HG02623 (cell line): Measurements from ENCODE around the gene SLC39A13.

Source experiments
- ATAC-seq: cut with Tn5 transposase; IDR thresholded peaks from one replicate; pipeline ENCODE4 v1.9.1; 2021; ENCODE audit warnings: moderate library complexity; ENCODE audit not compliant: unreplicated experiment

SLC39A13 gene

DNA sequence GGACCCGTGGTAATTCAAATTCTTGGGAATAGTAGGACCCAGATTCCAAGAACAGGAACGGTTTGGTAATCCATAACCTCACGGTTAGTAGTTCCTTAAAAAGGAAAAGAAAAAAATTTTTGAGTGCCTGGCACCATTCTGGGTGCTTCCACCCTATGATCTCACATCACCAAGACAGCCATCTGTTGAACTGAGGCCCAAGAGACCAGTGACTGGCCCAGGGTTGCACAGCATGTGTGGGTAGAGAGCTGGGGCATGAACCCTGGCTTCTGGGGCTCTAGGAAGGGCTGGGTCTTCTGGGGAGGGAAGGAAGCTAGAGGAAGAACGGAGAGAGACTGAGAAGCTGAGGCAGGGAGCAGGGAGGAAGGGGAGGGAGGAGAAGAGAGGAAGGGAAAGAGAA lies 25.3 kb upstream of the SLC39A13 start:
- ATAC-seq: no peak

DNA sequence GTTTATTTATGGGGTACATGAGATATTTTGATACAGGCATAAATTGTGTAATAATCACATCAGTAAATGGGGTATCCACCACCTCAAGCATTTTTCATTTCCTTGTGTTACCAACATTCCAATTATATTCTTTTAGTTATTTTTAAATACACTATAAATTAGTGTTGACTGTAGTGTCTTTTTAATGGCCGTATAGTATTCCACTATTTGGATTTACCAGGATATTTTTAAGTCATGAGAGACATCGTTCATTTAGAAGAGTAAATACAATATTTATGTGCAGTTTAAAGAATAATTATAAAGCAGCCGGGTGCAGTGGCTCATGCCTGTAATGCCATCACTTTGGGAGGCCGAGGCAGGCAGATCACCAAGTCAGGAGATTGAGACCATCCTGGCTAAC lies 23.9 kb upstream of the SLC39A13 start:
- no peak for ATAC-seq

DNA sequence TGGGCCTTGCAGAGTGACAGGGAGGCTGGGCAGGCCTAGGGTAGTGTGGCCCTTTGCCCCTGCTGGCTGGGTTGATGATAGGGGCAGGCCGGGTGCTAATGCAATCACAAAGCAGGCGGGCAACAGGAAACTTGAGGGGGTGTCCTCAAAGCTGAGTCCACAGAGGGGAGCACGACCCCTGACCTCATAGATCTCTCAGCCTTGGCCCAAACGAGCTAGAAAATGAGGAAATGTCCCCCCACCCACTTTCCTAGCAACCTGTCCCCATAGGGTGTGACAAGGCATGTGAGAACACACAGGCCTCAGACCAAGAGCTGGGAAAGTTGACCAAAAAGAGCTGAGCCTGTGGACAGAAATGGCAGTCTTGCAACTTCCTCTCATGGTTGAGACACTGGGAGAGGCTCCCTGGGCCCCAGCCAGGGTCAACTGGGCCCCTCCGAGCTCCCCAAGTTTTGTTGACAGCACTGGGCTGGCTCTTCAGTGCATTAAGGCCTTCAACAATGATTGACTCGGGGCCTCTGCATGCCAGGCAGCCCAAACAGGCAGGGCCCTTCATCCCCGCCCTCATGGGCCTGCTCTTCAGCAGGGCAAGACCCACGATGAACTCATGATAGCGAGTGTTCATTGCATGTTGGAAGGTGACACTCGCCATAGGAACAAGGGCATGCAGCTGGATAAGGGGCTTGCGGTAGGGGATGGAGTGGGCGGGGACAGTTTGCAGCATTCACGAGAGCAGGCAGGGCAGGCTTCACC lies 20.3 kb upstream of the SLC39A13 start:
- ATAC-seq: no peak

DNA sequence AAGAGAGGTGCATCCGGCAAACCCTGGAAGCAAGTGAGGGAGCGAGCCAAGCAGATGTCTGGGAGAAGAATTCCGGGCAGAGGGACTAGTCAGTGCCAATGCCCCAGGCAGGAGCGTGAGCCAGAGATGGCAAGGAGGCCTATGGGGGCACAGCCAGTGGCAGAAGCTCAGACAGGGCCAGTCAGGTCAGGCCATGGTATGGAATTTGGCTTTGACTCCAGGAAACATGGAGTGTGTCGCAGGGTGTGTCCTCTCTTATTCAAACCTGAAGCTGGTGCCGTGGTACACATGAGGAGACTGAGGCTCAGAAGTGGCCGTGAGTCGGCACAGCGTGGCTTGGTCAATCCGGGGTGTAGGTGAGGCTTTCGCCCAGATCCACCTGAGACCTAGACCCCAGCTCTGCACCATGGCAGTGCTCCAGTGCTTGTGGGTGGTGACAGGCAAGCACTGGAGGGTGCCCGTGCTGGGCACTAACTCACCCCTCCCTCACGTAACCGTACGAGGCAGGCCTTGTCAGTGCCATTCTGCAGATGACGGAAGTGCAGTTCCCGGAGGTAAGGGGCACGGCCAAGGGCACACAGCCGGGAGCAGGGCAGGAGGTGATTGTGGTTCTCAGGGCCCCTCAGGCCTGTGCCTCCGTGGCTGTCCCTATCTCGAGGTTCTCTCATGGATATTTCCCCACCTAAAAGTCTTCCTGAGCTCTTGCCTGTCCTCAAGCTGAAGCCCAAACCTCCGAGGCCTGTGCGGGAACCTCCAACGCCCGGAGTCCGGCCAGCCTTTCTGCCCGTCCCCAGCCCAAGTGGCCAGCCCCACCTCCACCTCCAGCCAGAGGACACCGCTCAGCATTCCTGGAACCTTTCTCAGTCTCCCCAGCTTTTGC lies 19.5 kb upstream of the SLC39A13 start:
- no peak for ATAC-seq

DNA sequence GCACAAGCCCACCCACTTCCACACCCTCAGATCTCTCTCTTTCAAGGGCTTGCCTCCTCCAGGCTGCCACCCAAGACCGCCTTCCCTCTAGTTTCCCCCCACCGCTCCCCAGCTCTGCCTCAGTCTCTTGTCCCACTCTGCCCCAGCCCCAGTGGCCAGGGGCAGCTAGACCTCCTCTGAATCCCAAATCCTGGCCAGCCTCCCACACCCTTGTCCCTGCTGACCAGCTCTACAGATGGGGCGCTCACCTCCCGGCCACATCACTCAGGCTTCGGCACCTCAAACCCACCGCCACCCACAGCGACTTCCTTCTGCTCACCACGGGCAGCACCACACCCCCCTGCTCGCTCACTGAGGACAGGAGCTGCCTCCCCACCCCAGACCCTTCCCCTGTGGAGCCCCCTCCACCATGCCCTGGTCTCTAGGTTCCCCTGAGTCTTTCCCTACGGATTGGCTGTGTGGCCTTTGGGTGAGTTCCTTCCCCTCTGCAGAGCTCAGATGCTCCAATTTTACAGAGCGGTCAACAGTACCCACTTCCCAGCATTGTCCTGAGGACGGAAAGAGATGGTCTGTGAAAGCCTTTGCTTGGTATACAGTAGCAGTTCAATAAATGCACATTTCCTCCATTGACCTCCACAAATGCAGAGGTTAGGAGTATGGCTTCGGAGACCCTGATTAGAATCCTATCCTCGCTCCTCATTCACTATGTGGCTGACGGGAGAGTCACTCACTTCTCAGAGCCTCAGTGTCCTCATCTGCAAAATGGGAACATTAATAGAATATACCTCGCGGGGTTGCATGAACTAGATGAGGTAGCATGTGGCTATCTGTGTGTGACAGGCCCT lies 18.6 kb upstream of the SLC39A13 start:
- ATAC-seq: no peak

DNA sequence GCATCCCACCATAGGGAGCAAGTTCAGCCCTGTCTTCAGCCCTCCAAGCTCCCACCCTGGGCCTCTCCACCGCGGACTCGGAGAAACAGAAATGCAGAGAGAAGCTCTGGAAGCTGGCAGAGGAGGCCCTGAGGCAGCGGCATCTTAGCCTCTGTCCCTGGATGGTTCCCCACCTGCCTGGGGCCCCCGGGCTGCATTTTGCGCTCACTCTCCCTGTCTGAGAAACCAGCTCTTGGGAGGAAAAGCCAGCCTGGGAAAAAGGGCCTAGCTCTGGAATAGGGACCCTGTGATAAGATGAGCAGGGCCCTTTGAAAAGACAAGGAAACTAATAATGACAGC lies 18.0 kb upstream of the SLC39A13 start:
- no peak for ATAC-seq

DNA sequence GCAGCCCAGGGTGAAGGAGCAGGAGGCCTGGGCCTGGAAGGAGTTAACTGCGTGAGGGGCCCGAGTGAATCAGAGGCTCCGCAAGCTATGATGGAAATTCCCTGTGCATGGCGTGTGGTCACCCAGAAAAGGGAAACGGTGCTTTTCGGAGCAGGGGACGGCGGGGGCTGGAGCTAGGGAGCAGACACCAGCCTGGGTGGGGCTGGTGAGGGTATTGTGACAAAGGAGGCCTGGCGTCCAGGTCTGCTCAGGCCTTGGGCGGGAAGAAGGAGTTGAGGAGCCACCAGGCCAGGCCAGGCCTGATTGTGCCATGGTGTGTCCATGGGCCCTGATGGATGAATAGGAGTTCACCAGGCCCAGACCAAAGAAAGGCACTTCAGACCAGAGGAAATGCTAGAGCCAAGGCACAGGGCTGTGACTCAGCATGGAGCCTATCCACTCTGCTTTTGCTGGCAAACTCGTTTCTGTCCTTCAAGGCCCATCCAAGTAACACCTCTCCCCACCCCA lies 17.3 kb upstream of the SLC39A13 start:
- ATAC-seq: no peak

DNA sequence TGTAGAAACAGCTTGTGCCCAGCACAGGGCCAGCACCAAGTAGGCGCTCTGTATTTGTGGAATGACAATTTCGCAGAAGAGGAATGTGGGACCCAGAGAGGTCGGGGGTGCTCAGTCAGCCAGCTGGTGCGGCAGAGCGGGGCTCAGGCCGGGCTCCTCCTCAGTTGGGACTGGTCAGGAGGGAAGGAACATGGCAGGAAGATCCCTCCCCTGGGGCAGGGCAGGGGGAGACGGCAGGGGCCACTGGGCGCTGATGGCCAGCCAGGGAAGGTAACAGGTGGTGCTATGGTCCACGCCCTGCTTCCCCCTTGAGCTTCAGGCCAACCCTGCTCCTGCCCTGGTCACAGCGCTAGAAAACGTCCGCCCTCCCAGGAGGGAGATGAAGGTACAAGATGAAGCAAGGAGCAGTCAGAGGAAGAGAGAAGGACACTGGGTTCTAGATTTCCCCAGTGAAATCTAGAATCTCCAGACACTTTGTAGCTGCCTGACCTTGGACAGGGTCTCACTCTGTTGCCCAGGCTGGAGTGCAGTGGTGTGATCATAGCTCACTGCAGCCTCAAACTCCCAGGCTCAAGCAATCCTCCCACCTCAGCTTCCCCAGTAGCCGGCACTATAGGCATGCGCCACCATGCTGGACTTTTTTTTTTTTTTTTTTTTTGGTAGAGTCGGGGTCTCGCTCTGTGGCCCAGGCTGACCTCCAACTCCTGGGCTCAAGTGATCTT lies 16.5 kb upstream of the SLC39A13 start:
- no peak for ATAC-seq

DNA sequence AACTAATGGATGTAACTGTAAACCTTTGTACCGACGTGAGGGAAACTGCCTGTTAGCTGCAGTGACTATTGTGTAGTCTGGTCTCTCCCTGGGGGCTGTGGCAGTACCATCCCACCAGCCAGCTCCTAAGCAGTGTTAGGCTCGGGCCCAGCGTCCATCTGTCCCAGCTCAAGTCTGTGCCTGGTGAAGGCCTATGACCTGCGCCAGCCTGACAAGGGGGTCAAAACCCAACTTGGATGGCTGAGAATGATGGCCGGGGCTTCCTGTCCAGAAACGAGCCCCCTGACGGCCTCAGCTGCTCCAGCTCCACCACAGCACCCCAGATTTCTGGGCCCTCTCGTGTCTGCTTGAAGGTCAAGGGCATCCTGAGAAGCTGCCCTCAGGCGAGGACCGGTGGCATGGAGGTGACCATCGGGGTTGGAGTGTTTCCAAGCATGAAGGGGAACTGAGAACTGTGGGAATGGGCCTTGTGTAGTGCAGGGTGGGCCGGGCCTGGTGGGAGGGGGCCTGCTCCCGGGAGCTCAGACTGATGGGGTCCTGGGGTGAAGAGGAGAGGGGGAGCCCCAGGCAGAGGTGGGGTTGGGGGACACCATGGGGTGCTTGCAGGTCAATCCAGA lies 15.7 kb upstream of the SLC39A13 start:
- ATAC-seq: no peak

DNA sequence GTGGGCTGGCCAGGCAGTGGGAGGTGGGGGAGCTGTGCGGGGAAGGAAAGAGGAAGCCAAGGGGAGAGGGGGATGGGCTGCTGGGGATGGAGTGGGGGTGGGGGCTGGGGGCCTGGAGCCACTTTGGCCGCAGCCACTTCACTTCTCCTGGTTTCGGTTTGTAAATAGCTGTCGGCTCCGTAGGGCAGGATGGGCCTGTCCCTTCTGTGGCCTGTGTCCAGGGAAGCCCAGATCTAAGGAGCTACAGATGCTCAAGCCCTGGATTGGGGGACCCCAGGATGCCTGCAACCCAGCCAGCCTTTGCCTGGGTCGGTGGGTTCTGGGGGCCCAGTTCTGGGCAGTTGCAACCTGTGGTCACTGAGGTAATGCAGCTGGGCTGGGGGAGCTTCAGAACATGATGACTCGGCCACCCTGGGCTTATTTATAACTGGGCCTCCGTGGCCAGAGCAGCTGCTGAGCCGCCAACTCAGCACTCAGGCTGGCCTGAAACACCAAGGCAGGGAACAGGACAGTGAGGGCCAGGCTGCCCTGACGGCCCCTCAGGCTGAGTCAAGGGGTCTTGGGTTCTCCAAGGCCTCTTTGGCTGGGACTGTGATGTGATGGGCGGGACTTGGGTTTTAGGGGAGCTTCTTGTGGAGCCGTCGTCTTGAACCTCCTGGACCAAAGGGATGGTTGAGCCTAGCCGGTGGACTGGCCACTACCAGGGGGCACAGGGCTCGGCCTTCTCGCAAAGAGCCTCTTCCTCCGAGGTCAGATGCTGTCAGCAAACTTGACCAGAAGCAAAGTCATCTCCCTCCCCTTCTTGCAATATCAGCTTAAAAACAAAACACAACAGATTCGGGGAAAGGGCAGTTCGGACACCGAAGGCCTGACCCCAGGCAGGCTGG lies 15.0 kb upstream of the SLC39A13 start:
- ATAC-seq: no peak

DNA sequence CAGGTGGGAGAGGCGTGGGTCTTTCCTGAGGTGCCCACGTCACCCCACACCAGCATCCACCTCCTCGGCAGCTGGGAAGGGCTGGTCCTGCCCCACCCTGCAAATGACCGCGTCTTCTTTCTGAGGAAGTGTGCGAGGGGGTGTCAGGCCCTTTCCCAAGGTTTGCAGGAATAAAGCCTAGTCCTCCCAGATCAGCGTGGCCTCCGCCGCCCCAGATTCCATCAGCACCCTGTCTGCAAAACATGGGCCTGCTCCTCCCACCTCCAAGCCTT lies 14.4 kb upstream of the SLC39A13 start:
- ATAC-seq: no peak

DNA sequence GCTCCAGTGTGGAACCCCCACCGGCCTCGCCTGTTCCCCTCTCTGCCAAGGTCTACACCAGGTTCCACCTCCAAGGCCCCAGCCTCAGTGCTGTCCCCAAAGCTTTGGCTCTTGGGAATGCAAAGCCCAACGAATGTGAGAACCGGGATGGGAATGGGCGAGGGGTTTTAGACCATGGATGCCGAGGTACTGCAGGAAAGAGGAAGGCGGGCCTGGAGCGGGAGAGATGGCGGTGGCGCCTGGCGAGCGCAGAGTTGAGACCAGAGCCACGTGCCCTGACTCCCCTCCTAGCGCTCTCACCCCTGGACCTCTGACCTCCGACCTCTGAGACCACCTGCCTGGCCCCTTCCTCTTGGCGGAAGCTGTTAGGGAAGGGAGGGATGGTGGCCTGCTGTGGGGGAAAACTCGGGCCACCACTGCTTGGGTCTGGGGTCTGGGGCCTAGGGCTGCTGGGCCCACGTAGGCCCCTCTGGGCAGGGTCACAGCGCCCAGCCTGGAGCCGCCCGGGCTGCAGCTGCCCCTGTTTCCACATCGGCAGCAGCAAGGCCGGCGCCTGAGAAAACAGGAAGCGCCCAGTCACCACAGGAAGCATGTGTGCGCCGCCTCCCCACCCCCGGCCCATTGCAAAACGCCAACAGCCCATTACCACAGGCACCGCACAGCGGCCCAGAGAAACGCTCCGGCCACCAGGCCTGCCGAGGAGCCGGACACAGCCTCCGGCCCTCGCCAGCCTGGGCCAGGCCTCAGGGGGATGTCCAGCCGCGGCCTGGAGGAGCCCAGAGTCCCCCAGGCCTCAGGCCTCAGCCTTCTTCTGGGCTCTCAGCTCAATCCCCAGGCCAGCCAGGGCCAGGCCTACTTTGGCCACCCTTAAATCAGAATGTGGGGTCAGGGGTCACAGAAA lies 13.8 kb upstream of the SLC39A13 start:
- ATAC-seq: no peak

DNA sequence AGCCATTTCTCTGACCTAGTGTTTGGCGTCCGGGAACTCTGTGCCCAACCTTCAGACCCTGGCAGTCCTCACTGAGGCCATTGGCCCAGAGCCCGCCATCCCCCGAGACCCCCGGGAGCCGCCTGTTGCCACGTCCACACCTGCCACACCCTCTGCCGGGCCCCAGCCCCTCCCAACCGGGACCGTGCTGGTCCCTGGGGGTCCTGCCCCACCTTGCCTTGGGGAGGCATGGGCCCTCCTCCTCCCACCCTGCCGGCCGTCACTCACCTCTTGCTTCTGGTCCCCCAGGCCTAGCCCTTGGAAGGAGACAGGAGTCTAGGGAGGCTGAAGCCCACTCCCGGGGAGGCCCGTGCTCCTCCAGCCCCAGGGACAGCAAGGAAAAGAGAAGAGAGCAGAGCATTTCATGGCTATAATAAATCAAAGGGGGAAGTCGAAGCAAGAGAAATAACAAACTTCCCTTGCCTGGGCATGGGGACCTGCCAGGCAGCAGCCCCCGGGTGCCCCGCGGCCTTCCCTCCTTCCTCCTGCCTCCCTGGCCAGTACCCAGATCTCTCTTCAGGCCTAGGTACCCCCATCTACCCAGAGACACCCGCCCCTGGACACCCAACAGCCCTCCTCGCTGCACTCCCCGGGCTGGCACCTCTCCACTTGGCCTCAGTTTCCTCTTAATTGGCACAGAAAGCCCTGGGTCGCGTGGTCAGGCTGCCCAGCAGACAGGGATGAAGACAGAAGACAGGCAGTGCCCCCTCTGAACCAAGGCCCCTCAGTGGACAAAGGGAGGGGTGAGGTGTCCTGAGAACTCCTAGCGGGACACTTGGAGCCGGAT lies 13.0 kb upstream of the SLC39A13 start:
- no peak for ATAC-seq

DNA sequence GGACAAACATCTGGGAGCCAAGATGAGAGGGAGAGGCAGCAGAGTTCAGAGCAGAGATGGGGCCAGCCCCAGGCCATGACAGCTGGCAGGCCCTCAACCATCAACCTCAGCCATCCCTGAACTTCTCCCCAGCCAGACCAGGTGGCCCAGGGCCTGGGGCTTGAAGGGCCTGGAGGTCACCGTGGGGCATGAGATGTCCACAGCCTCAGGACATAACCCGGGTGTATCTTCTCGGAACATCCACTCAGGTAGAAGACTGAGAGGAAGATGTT lies 12.4 kb upstream of the SLC39A13 start:
- ATAC-seq: no peak

DNA sequence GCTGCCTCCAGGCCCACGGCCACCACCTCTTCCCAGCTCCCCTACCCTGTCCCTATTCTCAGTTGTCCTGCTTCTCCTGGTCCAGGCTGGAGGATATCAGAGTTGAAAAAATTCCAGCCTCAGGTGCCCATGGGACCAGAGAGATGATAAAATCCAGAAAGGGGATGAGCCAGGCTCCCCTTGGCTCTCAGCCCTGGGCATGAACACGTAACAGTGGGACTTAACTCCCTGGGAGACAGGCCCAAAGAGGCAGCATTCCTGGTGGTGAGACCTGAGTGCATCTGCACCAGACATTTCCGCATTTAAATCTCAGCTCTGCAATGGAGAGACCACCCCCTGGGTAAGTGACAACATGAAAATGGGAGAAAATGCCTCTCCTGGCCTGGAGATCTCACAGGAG lies 10.4 kb upstream of the SLC39A13 start:
- ATAC-seq: no peak

DNA sequence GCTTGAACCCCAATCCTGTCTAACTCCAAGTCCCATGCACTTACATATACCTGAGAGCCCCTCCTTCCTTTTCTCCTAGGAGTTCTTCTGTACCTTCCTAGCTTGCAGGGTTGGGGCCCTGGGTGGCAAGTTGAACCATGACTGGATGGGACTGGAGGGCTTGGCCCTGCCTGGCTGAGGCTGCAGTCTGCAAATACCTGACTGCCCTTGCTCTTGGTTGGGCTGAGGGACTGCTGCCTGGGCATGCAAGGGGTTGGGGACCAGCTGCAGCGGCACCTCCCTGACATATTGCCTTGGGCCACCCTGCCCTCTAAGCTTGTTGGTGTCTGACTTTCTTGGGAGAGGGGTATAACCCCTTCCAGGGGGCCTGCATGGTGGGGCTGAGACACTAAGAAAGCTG lies 9.8 kb upstream of the SLC39A13 start:
- no peak for ATAC-seq

DNA sequence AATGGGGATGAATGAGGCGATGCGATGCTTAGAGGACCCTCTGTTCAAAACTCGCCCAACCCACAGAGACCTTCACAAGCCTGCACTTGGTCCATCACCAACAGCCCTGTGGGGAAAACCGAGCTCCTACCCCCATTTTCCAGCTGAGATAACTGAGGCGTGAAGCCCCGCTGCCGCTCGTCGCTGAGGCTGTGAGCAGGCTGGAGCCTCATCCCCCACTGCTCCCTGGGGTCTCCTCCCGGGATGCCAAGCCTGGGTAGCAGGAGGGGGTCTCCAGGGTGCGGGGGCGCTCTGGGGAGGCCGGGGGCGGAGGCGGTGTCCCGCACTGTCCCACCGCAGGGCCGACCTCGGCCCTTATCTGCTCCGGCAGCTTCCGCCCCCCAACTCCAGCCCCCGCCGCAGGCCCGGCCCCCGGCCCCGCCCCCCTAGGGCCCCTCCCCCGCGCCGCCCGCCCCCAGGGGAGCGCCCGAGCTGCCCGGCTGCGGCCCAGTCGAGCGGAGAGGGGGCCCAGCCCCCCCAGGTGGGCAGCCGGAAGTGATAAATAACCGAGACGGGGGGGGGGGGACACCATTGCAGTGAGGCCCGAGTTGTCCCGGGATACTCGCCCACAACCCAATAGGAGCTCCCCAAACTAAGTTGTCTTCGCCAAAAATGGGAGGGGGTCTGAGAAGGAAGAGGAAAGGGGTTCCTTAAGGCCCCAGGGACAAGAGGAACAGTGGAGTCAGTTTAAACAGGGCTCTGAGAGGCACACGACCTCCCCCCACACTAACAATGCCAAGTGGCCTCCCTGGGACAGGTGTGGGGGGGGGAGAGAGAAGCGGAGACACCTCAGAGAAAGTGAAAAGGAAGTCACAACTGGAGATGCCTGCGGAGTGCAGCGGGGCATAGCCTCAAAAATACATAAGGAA lies 8.3 kb upstream of the SLC39A13 start:
- peak; percentile 63 for ATAC-seq
